Smooth muscle cell (in vitro differentiated cells): Measurements from ENCODE around the gene MPRIP. TPM values are rescaled to one million over a fixed set of nuclear protein-coding genes. Genes with fewer than 3 reads are reported as not detected.
"Not testable (repeated sequence)": the region's sequence is repeated elsewhere in the genome, so short reads cannot be mapped to it uniquely, and the experiment has no call there.

Experiments
- DNase-seq: peaks from one replicate; lab custom pipeline; 2025; ENCODE audit not compliant: unreplicated experiment; lab: John Stamatoyannopoulos, UW
- H2AFZ ChIP-seq: fragments of 200-600 bp; sonication (generic); 2 replicates; pipeline ENCODE4 v1.6.0; 2016; ENCODE audit warnings: antibody characterized with exemption, low read depth, mild to moderate bottlenecking
- H3F3A ChIP-seq: fragments of 200-600 bp; sonication (generic); 2 replicates; pipeline ENCODE4 v1.6.0; 2017; ENCODE audit warnings: antibody characterized with exemption, low read depth
- H3K27ac ChIP-seq: fragments of 200-600 bp; sonication (generic); 2 replicates; pipeline ENCODE4 v1.5.1; 2016; ENCODE audit warnings: low read depth, mild to moderate bottlenecking
- H3K27me3 ChIP-seq: fragments of 200-600 bp; sonication (generic); 2 replicates; pipeline ENCODE4 v1.6.1; 2016; ENCODE audit warnings: low read depth, mild to moderate bottlenecking
- H3K36me3 ChIP-seq: fragments of 200-600 bp; sonication (generic); 2 replicates; pipeline ENCODE4 v1.5.1; 2016; ENCODE audit warnings: low read depth
- H3K4me1 ChIP-seq: fragments of 200-600 bp; sonication (generic); 2 replicates; pipeline ENCODE4 v1.5.1; 2016; ENCODE audit warnings: low read depth
- H3K4me2 ChIP-seq: fragments of 200-600 bp; sonication (generic); 2 replicates; pipeline ENCODE4 v1.6.0; 2016; ENCODE audit warnings: mild to moderate bottlenecking
- H3K4me3 ChIP-seq: fragments of 200-600 bp; sonication (generic); 2 replicates; pipeline ENCODE4 v1.5.1; 2016; ENCODE audit warnings: mild to moderate bottlenecking
- H3K79me2 ChIP-seq: fragments of 200-600 bp; sonication (generic); 2 replicates; pipeline ENCODE4 v1.6.0; 2016; ENCODE audit warnings: low read depth, mild to moderate bottlenecking
- H3K9ac ChIP-seq: fragments of 200-600 bp; sonication (generic); 2 replicates; pipeline ENCODE4 v1.6.0; 2016; ENCODE audit warnings: low read depth
- H3K9me3 ChIP-seq: fragments of 200-600 bp; sonication (generic); replicated peaks from 2 replicates; pipeline ENCODE4 v1.5.1; 2016; ENCODE audit warnings: low read depth
- H4K20me1 ChIP-seq: fragments of 200-600 bp; sonication (generic); 2 replicates; pipeline ENCODE4 v1.6.0; 2016; ENCODE audit warnings: low read depth
- WGBS: methylation state at CpG from one replicate; pipeline ENCODE4 v1.1.7; 2016; ENCODE audit warnings: low lambda C conversion rate; 5-methylcytosine and 5-hydroxymethylcytosine counted together
- polyA plus RNA-seq: library from polyadenylated mRNA; unstranded; fragments of >200 nt; fragmentation: Nextera tagmentation; extraction: Ambion mirVana; gene quantifications from 2 replicates; pipeline ENCODE4 v1.2.1, GENCODE V29; 2016
- total RNA-seq: library from RNA; depleted of rRNA; stranded (reverse); fragments of >200 nt; gene quantifications from 2 replicates; pipeline ENCODE4 v1.2.3, GENCODE V29; 2014
- TF ChIP-seq, protein P1 (sequence below): fragments of 200-600 bp; sonication (generic); IDR thresholded peaks from 2 replicates; pipeline ENCODE4 v1.5.1; 2017; ENCODE audit warnings: borderline replicate concordance, mild to moderate bottlenecking, antibody characterized with exemption; ENCODE audit not compliant: insufficient read depth, poor library complexity, severe bottlenecking

Gene MPRIP
- total and polyA plus RNA-seq, 2 experiments from 2014 or later = 58.8 to 69.3 TPM

- WGBS = 71% methylated on average over 10 of the region's 10 CpGs
- Histone ChIP-seq H3K9me3 (no peaks in the 10 kb centered on the region), H3K4me1 (peaks cover 18% of the 10 kb centered on the region), H3F3A (peaks cover 11% of the 10 kb centered on the region), H3K4me2 (peak overlapping the region; percentile 60), H3K4me3 (no peak overlapping the region), H3K36me3 (no peaks in the 10 kb centered on the region), H3K79me2 (no peaks in the 10 kb centered on the region), H2AFZ (no peak overlapping the region), H3K27me3 (no peaks in the 10 kb centered on the region), H3K27ac (peak overlapping the region; percentile 68), H4K20me1 (no peaks in the 10 kb centered on the region), H3K9ac (peak overlapping the region; percentile 17)
- TF ChIP-seq, protein P1, sequence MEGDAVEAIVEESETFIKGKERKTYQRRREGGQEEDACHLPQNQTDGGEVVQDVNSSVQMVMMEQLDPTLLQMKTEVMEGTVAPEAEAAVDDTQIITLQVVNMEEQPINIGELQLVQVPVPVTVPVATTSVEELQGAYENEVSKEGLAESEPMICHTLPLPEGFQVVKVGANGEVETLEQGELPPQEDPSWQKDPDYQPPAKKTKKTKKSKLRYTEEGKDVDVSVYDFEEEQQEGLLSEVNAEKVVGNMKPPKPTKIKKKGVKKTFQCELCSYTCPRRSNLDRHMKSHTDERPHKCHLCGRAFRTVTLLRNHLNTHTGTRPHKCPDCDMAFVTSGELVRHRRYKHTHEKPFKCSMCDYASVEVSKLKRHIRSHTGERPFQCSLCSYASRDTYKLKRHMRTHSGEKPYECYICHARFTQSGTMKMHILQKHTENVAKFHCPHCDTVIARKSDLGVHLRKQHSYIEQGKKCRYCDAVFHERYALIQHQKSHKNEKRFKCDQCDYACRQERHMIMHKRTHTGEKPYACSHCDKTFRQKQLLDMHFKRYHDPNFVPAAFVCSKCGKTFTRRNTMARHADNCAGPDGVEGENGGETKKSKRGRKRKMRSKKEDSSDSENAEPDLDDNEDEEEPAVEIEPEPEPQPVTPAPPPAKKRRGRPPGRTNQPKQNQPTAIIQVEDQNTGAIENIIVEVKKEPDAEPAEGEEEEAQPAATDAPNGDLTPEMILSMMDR = no peak
- DNase-seq = no peak
Observed at GRCh38 chr17:17191961-17192381, 149.7 kb downstream of the MPRIP start.

DNA sequence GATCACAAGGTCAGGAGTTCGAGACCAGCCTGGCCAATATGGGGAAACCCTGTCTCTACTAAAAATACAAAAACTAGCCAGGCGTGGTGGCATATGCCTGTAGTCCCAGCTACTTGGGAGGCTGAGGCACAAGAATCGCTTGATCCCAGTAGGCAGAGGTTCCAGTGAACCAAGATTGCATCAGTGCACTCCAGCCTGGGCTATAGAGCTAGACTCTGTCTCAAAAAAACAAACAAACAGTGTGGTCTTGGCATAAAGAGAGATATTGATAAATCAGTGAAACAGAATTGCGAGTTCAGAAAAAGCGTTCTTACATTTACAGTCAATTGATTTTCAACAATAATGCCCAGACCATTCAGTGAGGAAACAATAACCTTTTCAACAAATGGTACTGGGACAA lies 153.2 kb downstream of the MPRIP start:
- H4K20me1 ChIP-seq, H3K9me3 ChIP-seq, H2AFZ ChIP-seq, H3K4me3 ChIP-seq, H3K4me2 ChIP-seq, H3F3A ChIP-seq, H3K79me2 ChIP-seq, H3K27me3 ChIP-seq, DNase-seq, H3K4me1 ChIP-seq, H3K9ac ChIP-seq, H3K27ac ChIP-seq, H3K36me3 ChIP-seq: not testable (repeated sequence)
- 94% methylated on average over 5 of the region's 5 CpGs for WGBS

DNA sequence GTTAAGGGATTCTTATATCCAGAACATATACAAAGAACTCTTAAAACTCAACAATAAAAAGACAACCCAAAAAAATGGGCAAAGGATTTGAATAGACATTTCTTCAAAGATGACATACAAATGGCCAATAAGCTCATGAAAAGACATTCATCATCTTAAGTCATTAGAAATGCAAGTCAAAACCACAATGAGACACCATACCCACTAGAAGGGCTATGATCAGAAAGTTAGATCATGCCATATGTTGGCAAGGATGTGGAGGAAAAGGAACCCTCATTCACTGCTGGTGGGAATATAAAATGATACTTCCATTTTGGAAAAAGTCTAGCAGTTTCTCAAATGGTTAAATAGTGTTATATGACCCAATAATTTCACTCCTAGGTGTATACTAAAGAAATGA lies 154.5 kb downstream of the MPRIP start:
- H2AFZ ChIP-seq = no peak overlapping the region
- TF ChIP-seq, protein P1 = no peak
- no peaks in the 10 kb centered on the region for H3K79me2 ChIP-seq
- no peak overlapping the region for H3K9ac ChIP-seq
- no peak overlapping the region for H3K4me3 ChIP-seq
- no peaks in the 10 kb centered on the region for H3K9me3 ChIP-seq
- H3F3A ChIP-seq = no peaks in the 10 kb centered on the region
- H4K20me1 ChIP-seq = no peaks in the 10 kb centered on the region
- no peaks in the 10 kb centered on the region for H3K36me3 ChIP-seq
- no peaks in the 10 kb centered on the region for H3K27me3 ChIP-seq
- H3K4me1 ChIP-seq = peaks cover 4% of the 10 kb centered on the region
- H3K4me2 ChIP-seq = no peak overlapping the region
- H3K27ac ChIP-seq = no peak overlapping the region
- no peak for DNase-seq

GRCh38 chr17:17198281-17198680 lies 156.0 kb downstream of the MPRIP start:
- no peak for DNase-seq
- Histone ChIP-seq H3K9ac (no peak overlapping the region), H3K79me2 (no peaks in the 10 kb centered on the region), H3K27ac (no peak overlapping the region), H2AFZ (no peak overlapping the region), H3F3A (no peaks in the 10 kb centered on the region), H4K20me1 (no peaks in the 10 kb centered on the region), H3K27me3 (no peaks in the 10 kb centered on the region), H3K9me3 (no peaks in the 10 kb centered on the region), H3K4me2 (no peak overlapping the region), H3K4me3 (no peak overlapping the region), H3K4me1 (no peaks in the 10 kb centered on the region), H3K36me3 (no peaks in the 10 kb centered on the region)
- TF ChIP-seq, protein P1 = no peak
- WGBS = 100% methylated on average over 1 of the region's 1 CpG
